Measurements from ENCODE around the gene FAM217A. TPM values are rescaled to one million over a fixed set of nuclear protein-coding genes. Genes with fewer than 3 reads are reported as not detected.
A peak's percentile ranks its signal among the peaks of the same experiment; 100 is the strongest.

The FAM217A gene
- total RNA-seq, 1 donor from 2014 or later: not detected

DNA sequence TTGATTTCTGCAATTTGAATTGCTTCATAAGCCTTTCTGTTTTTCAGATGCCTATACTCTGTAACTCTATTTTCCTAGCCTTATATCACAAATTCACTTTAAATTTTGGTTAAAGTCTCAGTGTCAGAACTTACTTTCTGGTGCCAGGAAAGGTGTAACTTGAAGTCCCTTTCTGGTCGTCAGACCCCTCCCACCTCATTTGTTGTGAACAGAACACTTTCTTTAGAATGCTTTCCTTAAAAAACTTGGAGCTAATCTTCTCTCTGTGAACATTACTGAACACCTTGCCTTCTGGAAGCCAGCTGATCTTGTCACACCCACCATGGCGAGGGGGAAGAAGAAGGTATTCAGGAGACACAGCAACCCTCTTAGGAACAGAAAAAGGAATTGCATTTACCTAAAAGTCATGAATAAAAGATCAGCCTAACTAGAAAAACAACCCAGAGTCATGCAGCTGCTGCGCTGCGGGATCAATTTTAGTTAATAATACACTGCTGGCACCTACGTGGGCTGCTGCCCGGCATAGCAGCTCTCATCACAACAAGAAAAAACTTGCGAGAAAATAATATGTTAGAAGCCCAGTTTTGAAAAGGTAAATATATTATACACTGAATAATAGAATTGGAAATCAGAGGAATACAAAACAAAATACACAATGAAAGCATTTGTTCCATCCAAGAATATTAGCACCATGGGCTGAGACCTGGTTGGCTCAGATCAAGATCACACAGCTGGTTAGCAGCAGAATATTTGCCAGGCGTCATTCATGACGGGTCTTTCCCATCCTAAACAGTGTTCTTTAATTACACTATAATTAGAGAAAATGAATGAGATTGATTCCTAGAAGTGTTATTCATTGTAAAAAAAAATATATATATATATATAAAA lies 5.8 kb upstream of the FAM217A start:
- DNase-seq (ENCODE audit: low read depth in 2 of 2): no peak

DNA sequence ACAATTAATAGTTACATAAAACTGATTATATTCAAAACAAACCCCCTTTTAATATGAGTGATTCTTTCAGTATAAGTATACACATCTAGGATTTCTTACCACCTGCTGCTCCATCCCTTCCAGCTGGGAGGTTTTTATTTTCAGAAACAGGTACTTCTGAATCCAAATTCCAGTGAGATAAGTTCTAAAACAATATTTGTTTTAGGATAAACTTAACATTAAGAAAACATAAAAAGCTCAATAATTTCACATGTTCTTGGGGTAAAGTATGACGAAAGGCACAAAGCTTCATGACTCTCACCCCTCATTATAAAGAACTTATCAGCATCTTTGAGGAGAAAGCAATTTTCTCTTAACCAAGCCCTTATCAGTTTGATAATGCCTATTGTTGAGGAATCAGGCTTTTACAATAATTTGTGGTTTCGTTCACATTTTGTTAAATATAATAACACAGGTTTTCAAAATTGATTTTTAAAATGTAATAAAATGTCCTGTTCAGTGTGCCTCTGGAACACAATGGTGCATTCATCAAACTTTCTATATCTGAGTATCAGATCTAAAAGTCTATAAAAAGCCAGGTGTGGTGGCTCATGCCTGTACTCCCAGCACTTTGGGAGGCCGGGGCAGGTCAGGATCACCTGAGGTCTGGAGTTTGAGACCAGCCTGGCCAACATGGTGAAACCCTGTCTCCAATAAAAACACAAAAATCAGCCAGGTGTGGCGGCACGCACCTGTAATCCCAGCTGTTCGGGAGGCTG lies 4.3 kb downstream of the FAM217A start:
- no peak for DNase-seq (ENCODE audit: low read depth in 2 of 2)

DNA sequence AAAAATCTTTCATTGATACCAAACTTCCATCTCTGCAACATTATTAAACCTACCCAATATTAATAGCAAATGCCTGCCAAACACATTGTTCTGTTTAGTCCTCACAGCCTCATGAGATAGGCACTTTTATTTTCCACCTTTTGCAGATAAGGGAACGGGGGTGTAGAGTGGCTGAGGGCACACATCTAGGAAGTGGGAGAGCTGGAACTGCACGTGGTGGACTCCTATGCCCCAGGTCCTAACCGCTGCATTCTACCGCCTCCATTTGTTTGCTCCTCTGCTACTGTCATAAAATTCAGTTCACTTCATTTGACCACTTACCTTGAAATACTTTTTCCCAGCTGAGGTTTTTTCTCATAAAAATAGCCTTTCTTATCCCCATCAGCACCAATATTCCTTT lies 7.6 kb downstream of the FAM217A start:
- no peak for DNase-seq (ENCODE audit: low read depth in 2 of 2)

DNA sequence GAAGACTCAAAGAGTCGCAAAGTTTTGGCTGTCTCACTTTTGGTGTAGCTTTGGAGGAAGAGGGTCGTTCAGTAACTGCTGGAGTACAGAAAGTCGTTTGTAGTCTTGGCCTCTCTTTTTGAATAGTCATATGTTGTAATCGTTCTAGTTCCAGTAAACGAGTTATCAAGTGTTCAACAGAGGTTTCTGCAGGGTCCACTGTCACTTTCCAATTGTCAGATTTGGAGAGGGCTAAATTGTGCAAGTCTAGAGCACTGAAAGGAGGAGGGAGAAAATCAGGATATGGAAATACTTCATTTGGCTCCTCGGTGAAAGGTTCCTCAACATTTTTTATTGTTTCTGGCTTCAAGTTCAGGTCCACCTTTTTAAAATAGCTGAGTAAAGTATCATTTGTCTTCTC lies 9.7 kb downstream of the FAM217A start:
- DNase-seq (ENCODE audit: low read depth in 2 of 2): no peak

DNA sequence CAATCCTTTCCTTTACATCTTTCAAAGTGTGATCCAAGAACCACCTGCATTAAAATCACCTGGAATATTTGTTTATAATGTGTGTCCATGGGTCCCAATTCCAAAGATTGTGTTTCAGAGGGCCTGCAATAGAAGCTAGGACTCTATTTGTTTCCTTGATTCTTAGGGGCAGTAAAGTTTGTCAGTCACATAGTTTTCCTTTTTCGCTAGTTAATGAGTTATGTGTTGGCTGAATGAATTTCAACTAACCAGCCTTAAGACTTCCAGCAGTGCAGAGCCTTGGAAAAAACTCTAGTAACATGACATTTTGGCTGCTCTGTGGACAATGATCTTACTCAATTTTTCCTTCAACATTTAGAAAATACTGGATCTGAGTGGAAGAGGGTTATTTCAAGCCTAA lies 11.3 kb downstream of the FAM217A start:
- no peak for DNase-seq (ENCODE audit: low read depth in 2 of 2)

DNA sequence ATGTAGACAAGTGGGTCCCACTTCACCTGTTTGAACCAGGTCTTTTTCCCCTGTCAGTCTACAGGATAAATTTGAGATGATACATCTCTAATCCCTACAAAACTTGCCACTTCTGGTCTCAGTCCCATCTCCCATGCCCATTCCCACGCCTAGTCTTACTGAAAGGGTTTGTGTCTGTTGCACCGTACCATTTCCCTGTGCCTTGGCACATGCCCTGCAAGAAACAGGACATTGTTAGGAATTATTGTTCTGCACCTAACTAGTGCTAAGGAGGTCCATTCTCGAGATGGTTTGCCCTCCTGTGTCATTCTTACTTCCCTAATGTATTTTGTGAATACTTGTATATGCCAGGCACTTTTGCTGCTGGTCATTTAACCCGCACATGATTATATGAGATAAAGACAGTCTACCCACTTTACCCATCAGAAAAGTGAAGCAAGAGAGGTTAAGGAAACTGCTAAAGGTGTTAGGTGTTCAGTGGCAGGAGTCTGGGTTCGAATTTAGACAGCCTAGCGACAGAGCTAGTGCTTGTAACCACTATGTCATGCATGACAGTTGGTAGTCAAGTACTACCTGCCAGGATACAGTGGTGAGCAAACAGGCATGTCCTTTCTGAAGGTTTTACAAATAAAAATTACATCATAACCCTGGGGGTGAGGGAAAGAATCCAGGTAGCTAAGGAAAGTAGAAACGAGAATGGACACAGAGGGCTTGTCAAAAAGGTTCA lies 12.7 kb downstream of the FAM217A start:
- DNase-seq (ENCODE audit: low read depth in 2 of 2): no peak

DNA sequence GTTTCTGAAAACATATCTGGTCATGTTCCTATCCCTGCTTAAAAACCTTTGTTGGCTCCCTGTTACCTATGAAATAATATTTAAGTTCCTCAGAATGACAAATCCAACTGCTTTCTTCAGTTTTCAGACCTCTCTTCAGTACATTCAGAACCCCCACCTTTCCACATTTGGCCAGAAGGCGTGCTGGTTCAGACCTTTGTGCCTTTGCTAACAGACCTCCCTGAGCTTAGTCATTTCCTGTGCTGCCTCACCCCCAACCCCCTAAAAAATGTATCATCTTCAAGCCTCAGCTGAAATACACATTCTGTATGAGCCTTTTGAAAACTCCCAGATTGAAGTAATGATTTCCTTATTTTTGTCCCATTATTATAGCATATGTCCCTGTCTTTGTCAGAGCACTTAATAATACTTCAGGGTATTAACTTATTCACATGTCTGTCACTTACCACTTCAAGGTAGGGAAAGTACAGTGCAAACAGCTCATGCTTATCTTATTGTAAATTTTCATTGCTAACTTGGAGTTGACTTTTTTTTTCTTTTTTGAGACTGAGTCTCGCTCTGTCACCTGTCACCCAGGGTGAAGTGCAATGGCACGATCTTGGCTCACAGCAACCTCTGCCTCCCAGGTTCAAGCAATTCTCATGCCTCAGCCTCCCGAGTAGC lies 19.7 kb downstream of the FAM217A start:
- peak; percentile 16 to 84 for DNase-seq (ENCODE audit: low read depth in 2 of 2)

DNA sequence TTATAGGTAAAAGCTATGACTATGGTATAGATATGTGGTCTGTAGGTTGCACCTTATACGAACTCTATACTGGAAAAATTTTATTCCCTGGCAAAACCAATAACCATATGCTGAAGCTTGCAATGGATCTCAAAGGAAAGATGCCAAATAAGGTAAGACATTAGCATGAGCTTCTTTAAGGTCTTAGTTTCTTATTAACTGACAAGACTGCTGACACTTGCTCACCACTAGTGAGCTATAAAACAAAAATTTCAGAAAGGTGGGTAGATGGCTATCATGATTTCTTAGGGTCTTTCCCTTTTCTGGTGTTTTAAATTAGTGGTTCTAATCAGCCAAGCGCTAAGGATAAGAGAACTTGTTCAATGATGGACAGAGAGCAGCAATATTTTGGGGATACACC lies 21.9 kb downstream of the FAM217A start:
- no peak for DNase-seq (ENCODE audit: low read depth in 2 of 2)

DNA sequence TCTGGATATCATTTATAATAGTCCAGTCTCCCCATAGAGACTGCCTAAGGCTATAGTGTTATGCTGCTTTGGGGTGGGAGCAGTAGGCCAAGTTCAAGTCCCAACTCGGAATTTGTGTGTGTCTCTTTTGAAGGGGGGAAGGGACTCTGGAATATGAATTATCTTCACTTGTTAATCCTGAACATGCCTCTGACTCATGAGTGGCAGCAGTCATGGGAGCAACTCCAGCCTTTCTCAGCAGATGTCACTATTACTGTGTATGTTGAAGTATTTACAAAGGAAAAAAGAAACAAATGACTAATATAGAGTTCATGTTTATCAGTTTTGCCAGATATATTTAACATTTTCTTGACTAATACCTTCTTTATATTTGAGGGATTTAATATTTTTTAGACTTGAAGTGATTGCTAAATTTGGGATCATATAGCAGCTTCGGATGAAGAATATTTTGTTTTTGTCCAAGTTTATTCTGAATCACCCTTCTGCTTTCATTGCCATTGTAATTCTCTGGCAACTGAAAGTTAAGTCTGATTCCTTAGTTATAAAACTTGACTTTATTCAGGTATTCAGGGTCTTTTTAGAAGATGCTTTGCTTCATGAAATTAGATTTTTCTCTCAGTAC lies 23.4 kb downstream of the FAM217A start:
- peak; percentile 56 to 90 for DNase-seq (ENCODE audit: low read depth in 2 of 2)

DNA sequence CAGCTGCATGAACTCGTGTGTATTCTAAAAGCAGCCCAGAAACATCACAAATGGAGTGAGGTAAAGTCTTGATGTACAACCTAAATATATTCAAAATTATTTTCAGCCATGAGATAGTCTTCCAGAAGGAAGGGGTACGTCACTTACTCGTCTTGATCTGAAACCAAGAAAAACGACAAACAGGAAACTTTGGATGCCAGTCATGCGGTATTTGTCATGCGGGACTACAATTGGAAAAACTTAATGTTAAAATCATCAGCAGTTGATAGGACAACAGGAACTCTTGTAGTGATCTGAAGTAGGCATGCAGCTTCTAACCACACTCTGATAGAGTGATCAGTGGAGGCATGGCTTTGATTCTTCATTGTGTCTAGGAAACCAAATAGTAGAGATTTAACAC lies 29.7 kb downstream of the FAM217A start:
- DNase-seq (ENCODE audit: low read depth in 2 of 2): peak in 1 of 2 donors; percentile 77

DNA sequence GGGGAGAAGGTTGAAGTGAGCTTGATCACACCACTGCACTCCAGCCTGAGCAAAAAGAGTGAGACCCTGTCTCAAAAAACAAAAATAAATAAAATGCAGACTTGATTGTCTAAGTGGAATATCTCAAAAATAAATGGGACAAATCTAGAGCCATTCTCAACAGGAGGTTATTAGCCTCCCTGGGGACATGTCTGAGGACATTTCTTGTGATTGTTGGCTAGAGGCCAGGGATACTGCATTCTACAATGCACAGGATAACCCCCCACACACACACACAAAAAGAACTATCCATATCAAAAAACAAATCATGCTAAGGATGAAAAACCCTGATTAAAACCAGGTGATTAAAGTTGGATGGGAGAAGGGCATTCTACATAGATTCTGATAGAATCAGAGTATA lies 37.5 kb downstream of the FAM217A start:
- peak in 1 of 2 donors; percentile 35 for DNase-seq (ENCODE audit: low read depth in 2 of 2)

DNA sequence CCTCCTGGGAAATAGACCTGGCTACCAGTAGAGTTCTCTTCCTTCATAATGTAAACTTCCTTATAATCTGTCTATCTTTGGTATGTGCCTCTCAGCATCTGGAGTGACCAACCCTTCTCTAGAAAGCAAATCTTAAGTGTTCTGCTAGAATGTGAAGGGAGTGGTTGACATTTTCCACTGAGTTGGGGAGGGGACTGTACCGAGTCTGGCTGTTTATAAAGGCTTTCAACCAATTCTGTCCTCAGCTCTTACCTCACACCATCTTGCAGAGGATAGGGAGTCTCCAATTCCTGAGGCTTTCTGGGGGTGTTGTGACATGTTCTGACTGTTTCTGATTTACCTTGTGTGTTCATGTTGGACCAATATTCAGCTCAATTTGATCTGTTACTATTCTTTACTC lies 39.6 kb downstream of the FAM217A start:
- DNase-seq (ENCODE audit: low read depth in 2 of 2): no peak

DNA sequence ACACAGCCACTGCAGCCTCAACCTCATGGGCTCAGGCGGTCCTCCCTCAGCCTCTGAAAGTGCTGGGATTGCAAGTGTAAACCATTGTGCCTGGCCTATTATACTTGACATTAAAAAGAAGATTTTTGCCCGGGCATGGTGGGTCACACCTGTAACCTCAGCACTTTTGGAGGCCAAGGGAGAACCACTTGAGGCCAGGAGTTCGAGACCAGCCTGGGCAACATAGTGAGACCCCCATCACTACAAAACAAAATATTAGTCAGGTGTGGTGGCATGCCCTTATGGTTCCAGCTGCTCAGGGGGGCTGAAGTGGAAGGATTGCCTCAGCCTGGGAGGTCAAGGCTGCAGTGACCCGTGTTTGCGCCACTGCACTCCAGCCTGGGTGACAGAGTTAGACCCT lies 42.4 kb downstream of the FAM217A start:
- DNase-seq (ENCODE audit: low read depth in 2 of 2): no peak

DNA sequence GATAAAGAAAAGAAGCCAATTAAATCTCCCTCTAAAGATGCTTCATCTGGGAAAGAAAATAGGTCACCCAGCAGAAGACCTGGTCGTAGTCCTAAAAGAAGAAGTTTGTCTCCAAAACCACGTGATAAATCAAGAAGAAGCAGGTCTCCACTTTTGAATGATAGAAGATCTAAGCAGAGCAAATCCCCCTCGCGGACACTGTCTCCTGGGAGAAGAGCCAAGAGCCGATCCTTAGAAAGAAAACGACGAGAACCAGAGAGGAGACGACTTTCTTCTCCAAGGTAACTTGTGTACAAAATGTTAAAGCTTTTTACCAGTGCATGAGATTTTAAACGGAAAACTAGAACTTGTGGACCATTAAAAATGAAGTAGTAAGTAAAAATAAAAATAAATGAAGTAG lies 46.5 kb downstream of the FAM217A start:
- no peak for DNase-seq (ENCODE audit: low read depth in 2 of 2)

DNA sequence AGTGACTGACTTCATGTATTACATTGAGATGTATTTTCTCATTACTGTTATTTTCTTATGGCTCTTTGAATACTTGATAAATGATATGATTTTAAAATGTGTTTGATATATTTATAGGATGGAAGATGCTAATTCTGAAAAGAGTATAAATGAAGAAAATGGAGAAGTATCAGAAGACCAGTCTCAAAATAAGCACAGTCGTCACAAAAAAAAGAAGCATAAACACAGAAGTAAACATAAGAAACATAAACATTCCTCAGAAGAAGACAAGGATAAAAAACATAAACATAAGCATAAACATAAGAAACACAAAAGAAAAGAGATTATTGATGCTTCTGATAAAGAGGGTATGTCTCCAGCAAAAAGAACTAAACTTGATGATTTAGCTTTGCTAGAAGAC lies 47.5 kb downstream of the FAM217A start:
- no peak for DNase-seq (ENCODE audit: low read depth in 2 of 2)

DNA sequence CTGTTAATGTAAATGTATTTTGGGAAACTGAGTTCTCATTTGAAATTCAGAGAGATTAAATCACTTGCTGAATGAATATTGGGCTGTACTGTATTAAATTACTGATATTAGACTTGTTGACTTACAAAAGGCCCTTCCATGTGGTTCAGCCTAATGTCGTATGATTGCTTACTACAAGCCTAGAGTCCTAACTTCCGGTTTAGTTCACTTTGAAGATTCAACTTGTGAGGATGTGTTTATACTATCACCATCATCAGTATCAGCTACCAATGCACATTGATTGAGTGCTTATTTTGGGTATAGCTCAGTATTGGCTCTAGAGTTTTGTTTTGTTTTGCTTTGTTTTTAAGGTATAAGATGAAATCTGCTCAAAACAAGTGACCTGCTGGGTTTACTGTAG lies 48.3 kb downstream of the FAM217A start:
- no peak for DNase-seq (ENCODE audit: low read depth in 2 of 2)

DNA sequence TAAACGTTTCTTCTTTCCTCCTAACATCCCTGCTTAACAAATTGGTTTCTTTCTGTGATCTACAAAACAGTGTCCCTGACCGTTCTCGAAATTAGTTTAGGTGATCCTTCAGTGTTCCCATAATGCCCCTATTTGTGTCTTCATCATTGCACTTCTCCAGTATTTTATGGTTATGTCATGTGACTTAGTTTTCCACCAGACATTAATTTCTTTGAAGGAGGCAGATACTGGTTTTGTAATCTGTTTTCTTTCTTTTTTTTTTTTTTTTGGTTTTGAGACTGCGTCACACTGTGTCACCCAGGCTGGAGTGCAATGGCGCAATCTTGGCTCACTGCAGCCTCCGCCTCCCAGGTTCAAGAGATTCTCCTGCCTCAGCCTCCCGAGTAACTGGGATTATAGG lies 49.2 kb downstream of the FAM217A start:
- no peak for DNase-seq (ENCODE audit: low read depth in 2 of 2)

DNA sequence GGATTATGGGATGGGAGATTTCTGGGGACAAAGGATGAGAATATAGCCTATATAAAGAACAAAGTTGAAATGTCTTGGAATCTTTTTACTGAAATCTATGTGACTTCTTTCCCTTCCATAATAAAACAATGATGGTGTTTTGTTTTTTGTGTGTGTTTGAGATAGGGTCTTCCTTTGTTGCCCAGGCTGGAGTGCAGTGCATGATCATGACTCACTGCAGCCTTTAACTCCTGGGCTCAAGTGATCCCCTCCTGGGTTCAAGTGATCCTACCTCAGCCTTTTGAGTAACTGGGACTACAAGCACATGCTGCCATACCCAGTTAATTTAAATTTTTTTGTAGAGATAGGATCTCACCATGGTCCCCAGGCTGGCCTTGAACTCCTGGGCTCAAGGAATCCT lies 50.9 kb downstream of the FAM217A start:
- no peak for DNase-seq (ENCODE audit: low read depth in 2 of 2)

DNA sequence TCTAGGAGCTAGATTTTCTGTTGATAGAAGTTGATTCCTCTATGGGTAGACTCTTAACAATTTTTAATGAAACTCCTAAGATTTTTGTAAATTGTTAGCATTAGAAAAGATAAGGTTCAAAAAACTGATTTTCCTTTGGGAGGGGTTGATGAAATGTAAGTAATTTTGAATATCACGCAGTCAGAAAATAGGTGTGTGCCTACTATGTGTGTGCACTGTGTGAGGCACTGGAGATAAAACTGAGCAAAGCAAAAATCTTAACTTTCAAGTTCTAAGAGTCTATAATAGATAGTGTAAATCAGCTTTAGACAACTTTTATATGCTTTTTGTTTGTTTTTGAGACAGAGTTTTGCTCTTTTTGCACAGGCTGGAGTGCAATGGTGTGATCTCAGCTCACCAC lies 53.3 kb downstream of the FAM217A start:
- no peak for DNase-seq (ENCODE audit: low read depth in 2 of 2)

DNA sequence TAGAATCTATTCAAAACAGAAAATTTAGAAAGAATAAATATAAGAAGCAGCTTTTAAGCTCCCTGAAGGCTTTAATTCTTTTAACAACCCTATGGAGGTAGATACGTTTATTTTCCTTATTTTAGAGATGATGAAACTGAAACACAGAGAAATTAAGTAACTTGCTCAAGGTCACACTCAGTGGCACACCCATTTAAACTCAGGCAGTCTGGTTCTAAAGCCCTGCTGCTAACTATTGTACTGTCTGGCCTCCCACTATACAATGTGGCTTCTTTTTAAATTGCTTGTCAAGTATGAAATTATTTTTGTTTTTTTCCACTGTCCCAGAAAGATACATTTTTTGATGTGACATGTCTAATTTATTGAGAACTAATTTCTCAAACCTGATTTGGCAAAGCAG lies 55.7 kb downstream of the FAM217A start:
- no peak for DNase-seq (ENCODE audit: low read depth in 2 of 2)
